Neural cell (in vitro differentiated cells): ENCODE data around the gene HERC3.

Source experiments
- EP300 ChIP-seq: fragments of 450-650 bp; conservative IDR thresholded peaks from 2 replicates; pipeline ENCODE4 v1.6.1; 2014; ENCODE audit warnings: antibody characterized with exemption, mild to moderate bottlenecking, moderate library complexity; ENCODE audit not compliant: poor library complexity, severe bottlenecking
- EZH2 ChIP-seq: fragments of 200-600, 300-800 bp; shearing (Covaris generic), sonication (generic); IDR thresholded peaks from 2 replicates; pipeline ENCODE4 v1.6.1; 2014; ENCODE audit warnings: antibody characterized with exemption, low read length, borderline replicate concordance, mild to moderate bottlenecking; ENCODE audit not compliant: insufficient read depth, poor library complexity, severe bottlenecking
- SMC3 ChIP-seq: fragments of 450-650 bp; conservative IDR thresholded peaks from 2 replicates; pipeline ENCODE4 v1.6.1; 2014; ENCODE audit warnings: antibody characterized with exemption, mild to moderate bottlenecking, moderate library complexity; ENCODE audit not compliant: poor library complexity
- TF ChIP-seq, protein P1 (sequence below): fragments of 450-650 bp; IDR thresholded peaks from 2 replicates; pipeline ENCODE4 v1.5.1; 2014; ENCODE audit warnings: antibody characterized with exemption, mild to moderate bottlenecking, moderate library complexity; ENCODE audit not compliant: poor library complexity, severe bottlenecking

DNA sequence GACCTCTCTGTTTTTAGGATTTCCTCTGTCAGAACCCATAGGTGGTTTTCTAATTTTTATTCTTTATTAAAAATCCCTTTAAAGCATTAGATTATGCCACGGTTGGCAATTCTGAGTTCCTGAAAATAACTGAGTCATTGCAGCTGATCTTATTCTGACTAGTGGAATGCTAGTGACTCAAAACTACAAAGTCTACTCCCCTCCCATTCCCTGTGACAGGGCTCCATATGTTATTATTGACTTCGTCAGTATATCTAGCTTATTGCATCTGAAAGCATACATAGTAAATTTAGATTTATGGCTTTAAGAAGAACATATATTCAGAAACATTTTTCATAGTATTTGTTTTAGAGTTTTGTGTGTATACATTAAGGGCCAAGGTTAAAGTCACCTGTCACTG lies 38.5 kb downstream of the HERC3 start:
- TF ChIP-seq, protein P1, sequence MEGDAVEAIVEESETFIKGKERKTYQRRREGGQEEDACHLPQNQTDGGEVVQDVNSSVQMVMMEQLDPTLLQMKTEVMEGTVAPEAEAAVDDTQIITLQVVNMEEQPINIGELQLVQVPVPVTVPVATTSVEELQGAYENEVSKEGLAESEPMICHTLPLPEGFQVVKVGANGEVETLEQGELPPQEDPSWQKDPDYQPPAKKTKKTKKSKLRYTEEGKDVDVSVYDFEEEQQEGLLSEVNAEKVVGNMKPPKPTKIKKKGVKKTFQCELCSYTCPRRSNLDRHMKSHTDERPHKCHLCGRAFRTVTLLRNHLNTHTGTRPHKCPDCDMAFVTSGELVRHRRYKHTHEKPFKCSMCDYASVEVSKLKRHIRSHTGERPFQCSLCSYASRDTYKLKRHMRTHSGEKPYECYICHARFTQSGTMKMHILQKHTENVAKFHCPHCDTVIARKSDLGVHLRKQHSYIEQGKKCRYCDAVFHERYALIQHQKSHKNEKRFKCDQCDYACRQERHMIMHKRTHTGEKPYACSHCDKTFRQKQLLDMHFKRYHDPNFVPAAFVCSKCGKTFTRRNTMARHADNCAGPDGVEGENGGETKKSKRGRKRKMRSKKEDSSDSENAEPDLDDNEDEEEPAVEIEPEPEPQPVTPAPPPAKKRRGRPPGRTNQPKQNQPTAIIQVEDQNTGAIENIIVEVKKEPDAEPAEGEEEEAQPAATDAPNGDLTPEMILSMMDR = no peak
- TF ChIP-seq SMC3 (no peak), EP300 (no peak), EZH2 (no peak)
